ENCODE data around the gene HOXC12. TPM values are rescaled to one million over a fixed set of nuclear protein-coding genes. Genes with fewer than 3 reads are reported as not detected.

HOXC12 gene, protein sequence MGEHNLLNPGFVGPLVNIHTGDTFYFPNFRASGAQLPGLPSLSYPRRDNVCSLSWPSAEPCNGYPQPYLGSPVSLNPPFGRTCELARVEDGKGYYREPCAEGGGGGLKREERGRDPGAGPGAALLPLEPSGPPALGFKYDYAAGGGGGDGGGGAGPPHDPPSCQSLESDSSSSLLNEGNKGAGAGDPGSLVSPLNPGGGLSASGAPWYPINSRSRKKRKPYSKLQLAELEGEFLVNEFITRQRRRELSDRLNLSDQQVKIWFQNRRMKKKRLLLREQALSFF
- not detected for total RNA-seq

DNA sequence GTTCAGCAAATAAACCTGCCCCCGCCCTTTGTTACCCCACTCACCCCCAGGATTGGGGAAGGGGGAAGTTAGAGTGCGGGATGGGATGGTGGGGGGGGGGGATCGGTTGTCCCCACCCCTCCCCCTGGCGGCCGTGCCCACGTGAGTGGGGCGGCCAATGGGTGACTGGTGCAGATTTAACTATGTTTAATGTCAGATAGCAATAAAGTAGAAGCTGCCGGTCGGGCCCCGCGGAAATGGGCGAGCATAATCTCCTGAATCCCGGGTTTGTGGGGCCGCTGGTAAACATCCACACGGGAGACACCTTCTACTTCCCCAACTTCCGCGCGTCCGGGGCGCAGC is at the start of gene HOXC12:
Gene HOXC12, plus strand, starts transcription at position 210 of the 342 bp plus-strand sequence. Its CDS starts 27 bp downstream, at position 237.
- Histone ChIP-seq H3K27ac (no peak within 1 kb of the TSS), H3K4me3 (no peak within 1 kb of the TSS), H3K4me1 (peaks cover 0 to 26% of the 10 kb centered on the region in 2 donors), H3K36me3 (no peaks in the 10 kb centered on the region), H3K27me3 (peaks cover 66 to 89% of the 10 kb centered on the region in 2 donors), H3K9me3 (no peaks in the 10 kb centered on the region)
- TF ChIP-seq, protein P1, sequence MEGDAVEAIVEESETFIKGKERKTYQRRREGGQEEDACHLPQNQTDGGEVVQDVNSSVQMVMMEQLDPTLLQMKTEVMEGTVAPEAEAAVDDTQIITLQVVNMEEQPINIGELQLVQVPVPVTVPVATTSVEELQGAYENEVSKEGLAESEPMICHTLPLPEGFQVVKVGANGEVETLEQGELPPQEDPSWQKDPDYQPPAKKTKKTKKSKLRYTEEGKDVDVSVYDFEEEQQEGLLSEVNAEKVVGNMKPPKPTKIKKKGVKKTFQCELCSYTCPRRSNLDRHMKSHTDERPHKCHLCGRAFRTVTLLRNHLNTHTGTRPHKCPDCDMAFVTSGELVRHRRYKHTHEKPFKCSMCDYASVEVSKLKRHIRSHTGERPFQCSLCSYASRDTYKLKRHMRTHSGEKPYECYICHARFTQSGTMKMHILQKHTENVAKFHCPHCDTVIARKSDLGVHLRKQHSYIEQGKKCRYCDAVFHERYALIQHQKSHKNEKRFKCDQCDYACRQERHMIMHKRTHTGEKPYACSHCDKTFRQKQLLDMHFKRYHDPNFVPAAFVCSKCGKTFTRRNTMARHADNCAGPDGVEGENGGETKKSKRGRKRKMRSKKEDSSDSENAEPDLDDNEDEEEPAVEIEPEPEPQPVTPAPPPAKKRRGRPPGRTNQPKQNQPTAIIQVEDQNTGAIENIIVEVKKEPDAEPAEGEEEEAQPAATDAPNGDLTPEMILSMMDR (IDR thresholded peaks at IDR 0.05), result no peak
- no peak for DNase-seq (ENCODE audit: low spot score)

DNA sequence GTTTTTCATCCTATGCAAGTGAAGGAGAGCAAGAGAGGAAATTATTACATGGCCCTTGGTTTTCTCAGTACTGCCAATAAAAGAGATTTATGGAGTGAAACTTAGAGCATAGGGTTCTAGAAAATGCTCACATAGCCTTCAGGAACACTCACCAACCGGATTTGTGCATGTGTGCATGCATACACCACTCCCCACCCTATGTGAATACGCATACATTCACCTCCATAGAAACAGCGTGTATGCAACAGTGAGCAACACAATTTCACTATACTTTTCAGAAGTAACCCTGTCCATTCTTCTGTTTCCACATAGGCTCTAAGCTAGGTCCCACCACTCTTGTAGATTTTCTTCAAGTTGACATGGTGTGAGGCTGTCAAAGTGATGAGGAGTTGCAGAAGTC is 47.6 kb upstream of the HOXC12 start:
- Histone ChIP-seq H3K27ac (no peak overlapping the region), H3K36me3 (no peaks in the 10 kb centered on the region), H3K9me3 (no peaks in the 10 kb centered on the region), H3K4me3 (no peak overlapping the region), H3K27me3 (no peaks in the 10 kb centered on the region), H3K4me1 (no peaks in the 10 kb centered on the region)
- no peak for DNase-seq (ENCODE audit: low spot score)
- TF ChIP-seq, protein P1 (IDR thresholded peaks at IDR 0.05), result no peak

DNA sequence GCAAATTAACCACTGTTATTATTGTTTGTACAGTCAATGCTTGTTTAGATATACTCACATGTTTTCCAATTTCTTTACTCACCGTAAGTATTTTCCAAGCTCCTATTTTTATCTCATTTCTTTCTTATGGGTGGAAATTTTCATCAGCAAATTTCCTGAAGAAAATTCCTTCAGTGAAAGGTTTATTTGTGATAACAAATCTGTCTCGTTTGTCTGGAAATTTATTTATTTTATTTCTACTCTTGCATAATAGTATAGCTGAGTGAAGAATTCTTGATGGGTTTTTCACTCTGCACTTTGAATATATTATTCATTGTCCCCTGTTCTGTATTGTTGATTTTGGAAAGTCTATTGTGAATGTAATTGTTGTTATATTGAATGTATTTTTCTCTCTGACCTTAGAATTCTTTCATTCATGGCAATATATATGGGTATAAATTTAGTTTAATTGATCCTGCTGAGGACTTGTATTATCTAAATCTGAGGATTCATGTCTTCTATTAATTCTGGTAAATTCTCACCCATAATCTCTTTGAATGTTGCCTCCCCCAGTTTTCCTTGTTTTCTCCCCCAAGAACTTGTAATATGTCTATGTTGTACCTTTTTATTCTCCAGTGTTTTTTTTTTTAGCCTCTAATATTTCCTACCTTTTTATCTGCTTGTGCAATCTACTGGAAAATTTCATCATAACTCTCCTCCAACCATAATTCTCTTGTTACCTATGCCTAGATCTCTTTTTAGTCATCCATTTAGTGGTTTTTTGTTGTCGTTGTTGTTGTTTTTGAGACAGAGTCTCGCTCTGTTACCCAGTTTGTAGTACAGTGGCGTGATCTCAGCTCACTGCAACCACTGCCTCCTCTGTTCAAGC is 37.7 kb upstream of the HOXC12 start:
- no peak for DNase-seq (ENCODE audit: low spot score)
- Histone ChIP-seq H3K27ac (no peak overlapping the region), H3K27me3 (no peaks in the 10 kb centered on the region), H3K4me1 (no peaks in the 10 kb centered on the region), H3K36me3 (no peaks in the 10 kb centered on the region), H3K4me3 (no peak overlapping the region), H3K9me3 (no peaks in the 10 kb centered on the region)
- TF ChIP-seq, protein P1 (IDR thresholded peaks at IDR 0.05), result no peak

DNA sequence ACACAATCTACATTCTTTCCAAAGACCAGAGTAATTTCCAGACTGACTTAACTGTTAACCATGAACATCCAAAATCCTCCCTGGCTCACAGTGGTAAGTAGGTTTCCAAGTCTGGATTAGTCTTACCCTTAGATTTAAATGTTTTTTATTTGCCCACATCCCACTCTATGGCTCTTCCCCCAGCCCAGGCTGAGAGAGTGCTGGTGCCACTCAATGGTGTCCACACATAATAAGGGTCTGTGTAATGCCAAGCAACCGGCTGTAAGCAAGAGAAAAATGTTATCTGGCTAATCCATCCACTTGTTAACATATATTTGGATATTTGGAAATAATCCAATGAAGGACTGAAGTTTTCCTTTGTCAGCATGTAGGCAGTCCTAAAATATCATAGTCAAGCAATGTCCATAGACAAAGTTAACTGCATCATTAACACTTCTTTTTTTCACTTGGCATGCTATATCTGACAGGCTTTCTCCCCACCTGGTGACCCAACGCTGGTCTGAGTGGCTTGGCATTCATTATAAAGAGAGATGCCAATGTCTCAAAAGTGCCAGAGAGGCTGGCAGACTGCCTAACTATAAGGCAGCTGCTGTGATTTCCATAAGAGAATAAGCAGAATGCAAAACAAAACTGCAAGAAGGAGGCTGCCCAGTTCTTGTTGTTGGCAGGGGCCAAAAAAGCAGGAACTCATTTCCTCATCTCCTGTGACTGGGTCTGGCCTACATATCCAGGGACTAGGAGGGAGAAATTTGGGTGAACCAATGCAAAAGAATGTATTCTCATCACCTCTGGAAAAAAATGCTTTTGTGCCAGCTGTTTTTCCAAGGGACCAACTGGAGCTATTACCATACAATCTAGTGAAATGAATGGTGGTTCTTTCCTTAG is 29.9 kb upstream of the HOXC12 start:
- Histone ChIP-seq H3K4me1 (no peaks in the 10 kb centered on the region), H3K36me3 (no peaks in the 10 kb centered on the region), H3K9me3 (no peaks in the 10 kb centered on the region), H3K27ac (no peak overlapping the region), H3K27me3 (peaks cover 16 to 35% of the 10 kb centered on the region in 2 donors), H3K4me3 (no peak overlapping the region)
- TF ChIP-seq, protein P1 (IDR thresholded peaks at IDR 0.05), result no peak
- no peak for DNase-seq (ENCODE audit: low spot score)

DNA sequence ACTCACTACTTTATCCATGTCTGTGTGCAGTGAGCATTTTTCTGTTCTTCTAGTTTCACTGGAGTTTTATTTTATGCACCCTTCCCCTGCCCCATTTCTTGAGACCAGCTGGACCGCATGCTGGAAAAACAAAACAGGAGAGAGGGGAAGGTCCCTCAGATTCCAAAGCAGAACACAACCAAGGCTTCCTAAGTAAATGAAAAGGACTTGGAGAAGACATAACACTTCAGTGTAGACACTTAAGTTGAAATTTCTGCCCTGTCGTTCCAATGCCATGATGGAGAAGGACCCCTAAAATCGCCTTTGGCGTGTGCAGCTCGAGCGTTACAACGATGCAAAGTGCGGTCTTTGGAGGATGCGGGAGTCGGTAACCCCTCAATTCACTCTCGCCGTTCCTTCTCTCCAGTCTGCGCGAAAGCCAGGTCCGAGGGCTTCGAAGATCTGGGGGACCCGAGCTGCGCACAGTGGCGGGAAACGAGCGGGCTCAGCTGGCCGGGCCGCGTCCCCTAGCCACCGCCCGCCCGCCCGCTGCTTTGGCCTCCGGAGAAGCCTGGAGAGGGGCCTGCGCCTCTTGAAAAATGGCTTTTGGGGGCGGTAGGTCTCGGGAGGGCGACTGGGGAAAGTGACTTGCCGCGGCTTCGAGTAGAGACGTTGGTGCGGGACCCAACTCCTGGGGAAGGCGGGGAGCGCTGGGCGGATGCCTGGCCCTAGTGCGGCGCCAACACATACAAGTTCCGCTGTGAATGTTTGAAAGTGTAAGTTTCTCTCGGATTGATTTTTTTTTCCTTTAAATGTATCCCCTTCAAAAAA is 27.3 kb upstream of the HOXC12 start:
- H3K4me1 ChIP-seq, result no peaks in the 10 kb centered on the region
- TF ChIP-seq, protein P1 (IDR thresholded peaks at IDR 0.05), result no peak
- H3K27me3 ChIP-seq, result peaks cover 30 to 50% of the 10 kb centered on the region in 2 donors
- H3K27ac ChIP-seq, result no peak overlapping the region
- no peak overlapping the region for H3K4me3 ChIP-seq
- no peaks in the 10 kb centered on the region for H3K36me3 ChIP-seq
- no peaks in the 10 kb centered on the region for H3K9me3 ChIP-seq
- no peak for DNase-seq (ENCODE audit: low spot score)
